GM23338 (cell line): Measurements from ENCODE around the gene ARMCX4. TPM values are rescaled to one million over a fixed set of nuclear protein-coding genes. Genes with fewer than 3 reads are reported as not detected.

ENCODE experiments used
- REST ChIP-seq: IDR thresholded peaks from one replicate; pipeline ENCODE4 v1.6.1; 2018; ENCODE audit warnings: antibody characterized with exemption; ENCODE audit not compliant: unreplicated experiment
- polyA plus RNA-seq: library from polyadenylated mRNA; unstranded; fragments of >200 nt; fragmentation: Nextera tagmentation; extraction: Ambion mirVana; gene quantifications from 2 replicates; pipeline ENCODE4 v1.2.1, GENCODE V29; 2016
- total RNA-seq: library from RNA; depleted of rRNA; stranded (reverse); fragments of >200 nt; shearing (Covaris generic); gene quantifications from 2 replicates; pipeline ENCODE4 v1.2.3, GENCODE V29; 2014; rRNA removed
- TF ChIP-seq, protein P1 (sequence below), 2 experiments: fragments of 200-600 bp in 1 of 2; sonication (generic) in 1 of 2; conservative IDR thresholded peaks; 2 replicates each; pipeline versions ENCODE4 v1.5.1 to v1.6.1; 2016 to 2017; ENCODE audit warnings: antibody characterized with exemption in 2 of 2, low read depth in 2 of 2, mild to moderate bottlenecking in 2 of 2, moderate library complexity in 1 of 2

The ARMCX4 gene
- total and polyA plus RNA-seq, 2 experiments from 2014 or later = 11.9 to 13.3 TPM

DNA sequence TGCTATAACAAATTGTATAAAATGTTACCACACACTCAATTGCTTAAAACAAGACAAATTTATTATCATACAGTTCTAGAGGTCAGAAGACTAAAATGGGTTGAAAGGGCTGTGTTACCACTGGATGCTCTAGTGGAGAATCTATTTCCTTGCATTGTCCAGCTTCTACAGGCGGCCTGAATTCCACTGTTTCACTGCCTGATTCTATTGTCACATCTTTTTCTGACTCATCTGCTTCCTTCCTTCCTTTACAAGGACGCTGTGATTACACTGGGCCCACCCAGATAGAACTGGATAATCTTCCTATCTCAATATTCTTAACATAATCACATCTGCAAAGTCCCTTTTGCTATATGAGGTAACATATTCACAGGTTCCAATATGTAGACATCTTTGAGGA is 45.7 kb downstream of the ARMCX4 start (continued):
- TF ChIP-seq REST = no peak
- TF ChIP-seq, protein P1, sequence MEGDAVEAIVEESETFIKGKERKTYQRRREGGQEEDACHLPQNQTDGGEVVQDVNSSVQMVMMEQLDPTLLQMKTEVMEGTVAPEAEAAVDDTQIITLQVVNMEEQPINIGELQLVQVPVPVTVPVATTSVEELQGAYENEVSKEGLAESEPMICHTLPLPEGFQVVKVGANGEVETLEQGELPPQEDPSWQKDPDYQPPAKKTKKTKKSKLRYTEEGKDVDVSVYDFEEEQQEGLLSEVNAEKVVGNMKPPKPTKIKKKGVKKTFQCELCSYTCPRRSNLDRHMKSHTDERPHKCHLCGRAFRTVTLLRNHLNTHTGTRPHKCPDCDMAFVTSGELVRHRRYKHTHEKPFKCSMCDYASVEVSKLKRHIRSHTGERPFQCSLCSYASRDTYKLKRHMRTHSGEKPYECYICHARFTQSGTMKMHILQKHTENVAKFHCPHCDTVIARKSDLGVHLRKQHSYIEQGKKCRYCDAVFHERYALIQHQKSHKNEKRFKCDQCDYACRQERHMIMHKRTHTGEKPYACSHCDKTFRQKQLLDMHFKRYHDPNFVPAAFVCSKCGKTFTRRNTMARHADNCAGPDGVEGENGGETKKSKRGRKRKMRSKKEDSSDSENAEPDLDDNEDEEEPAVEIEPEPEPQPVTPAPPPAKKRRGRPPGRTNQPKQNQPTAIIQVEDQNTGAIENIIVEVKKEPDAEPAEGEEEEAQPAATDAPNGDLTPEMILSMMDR (conservative IDR thresholded peaks at IDR 0.05; ENCODE audit: low read depth in 2 of 2) = no peak

Other genes with a start within 250 kb of the ARMCX4 start
- 0.58 TPM in 1 of 2 replicates, not detected in the other for gene TAF7L, start 194.1 kb upstream of the ARMCX4 start, total RNA-seq
- 0.37 and 0.66 TPM in 2 replicates for gene TAF7L, start 194.1 kb upstream of the ARMCX4 start, polyA plus RNA-seq
- 19.3 and 23.5 TPM in 2 replicates for gene TIMM8A, start 136.7 kb upstream of the ARMCX4 start, total RNA-seq
- gene TIMM8A, start 136.7 kb upstream of the ARMCX4 start, polyA plus RNA-seq = 38.3 and 41.7 TPM in 2 replicates
- 0.16 and 0.31 TPM in 2 replicates for gene BTK, start 99.3 kb upstream of the ARMCX4 start, total RNA-seq
- gene BTK, start 99.3 kb upstream of the ARMCX4 start, polyA plus RNA-seq = 0.19 and 0.68 TPM in 2 replicates
- 901 and 2,255 TPM in 2 replicates for gene RPL36A, start 94.4 kb upstream of the ARMCX4 start, total RNA-seq
- gene RPL36A, start 94.4 kb upstream of the ARMCX4 start, polyA plus RNA-seq = 1,348 and 1,607 TPM in 2 replicates
- 44.4 and 48.5 TPM in 2 replicates for gene GLA, start 77.5 kb upstream of the ARMCX4 start, total RNA-seq
- 34.7 and 37.2 TPM in 2 replicates for gene GLA, start 77.5 kb upstream of the ARMCX4 start, polyA plus RNA-seq
- gene HNRNPH2, start 77.2 kb upstream of the ARMCX4 start, total RNA-seq = 59.2 and 60.5 TPM in 2 replicates
- 68.9 and 80.1 TPM in 2 replicates for gene HNRNPH2, start 77.2 kb upstream of the ARMCX4 start, polyA plus RNA-seq
- gene ARMCX1, start 65.1 kb downstream of the ARMCX4 start, total RNA-seq = 22.9 and 26.9 TPM in 2 replicates
- 27.9 and 28.0 TPM in 2 replicates for gene ARMCX1, start 65.1 kb downstream of the ARMCX4 start, polyA plus RNA-seq
- 21.2 and 23.8 TPM in 2 replicates for gene ARMCX6, start 132.5 kb downstream of the ARMCX4 start, total RNA-seq
- 16.0 and 27.0 TPM in 2 replicates for gene ARMCX6, start 132.5 kb downstream of the ARMCX4 start, polyA plus RNA-seq
- gene ARMCX3, start 137.7 kb downstream of the ARMCX4 start, total RNA-seq = 16.5 and 17.9 TPM in 2 replicates
- gene ARMCX3, start 137.7 kb downstream of the ARMCX4 start, polyA plus RNA-seq = 11.8 and 14.4 TPM in 2 replicates
- gene ARMCX2, start 174.4 kb downstream of the ARMCX4 start, total RNA-seq = 118 and 129 TPM in 2 replicates
- 47.8 and 48.2 TPM in 2 replicates for gene ARMCX2, start 174.4 kb downstream of the ARMCX4 start, polyA plus RNA-seq